ENCODE measurements around the gene L3MBTL4.

GRCh38 chr18:5958822-5959221 is 455.9 kb downstream of the L3MBTL4 start:
- TF ChIP-seq PATZ1 (CRISPR knock-in tag; IDR thresholded peaks at IDR 0.05; ENCODE audit: borderline replicate concordance) (no peak), ZNF70 (CRISPR knock-in tag; IDR thresholded peaks at IDR 0.05) (no peak), CSRNP3 (CRISPR knock-in tag; IDR thresholded peaks at IDR 0.05) (no peak), ZFP3 (CRISPR knock-in tag; IDR thresholded peaks at IDR 0.05) (no peak), SNAI2 (CRISPR knock-in tag; IDR thresholded peaks at IDR 0.05) (no peak), OSR1 (CRISPR knock-in tag; IDR thresholded peaks at IDR 0.05) (no peak), ZFP30 (CRISPR knock-in tag; IDR thresholded peaks at IDR 0.05) (no peak), CREB5 (CRISPR knock-in tag; IDR thresholded peaks at IDR 0.05; ENCODE audit: low read depth) (no peak)
